ENCODE data around the gene STT3B. TPM values are rescaled to one million over a fixed set of nuclear protein-coding genes. Genes with fewer than 3 reads are reported as not detected.

Gene STT3B
- total RNA-seq, 1 experiment from 2014 or later, result 155 TPM

DNA sequence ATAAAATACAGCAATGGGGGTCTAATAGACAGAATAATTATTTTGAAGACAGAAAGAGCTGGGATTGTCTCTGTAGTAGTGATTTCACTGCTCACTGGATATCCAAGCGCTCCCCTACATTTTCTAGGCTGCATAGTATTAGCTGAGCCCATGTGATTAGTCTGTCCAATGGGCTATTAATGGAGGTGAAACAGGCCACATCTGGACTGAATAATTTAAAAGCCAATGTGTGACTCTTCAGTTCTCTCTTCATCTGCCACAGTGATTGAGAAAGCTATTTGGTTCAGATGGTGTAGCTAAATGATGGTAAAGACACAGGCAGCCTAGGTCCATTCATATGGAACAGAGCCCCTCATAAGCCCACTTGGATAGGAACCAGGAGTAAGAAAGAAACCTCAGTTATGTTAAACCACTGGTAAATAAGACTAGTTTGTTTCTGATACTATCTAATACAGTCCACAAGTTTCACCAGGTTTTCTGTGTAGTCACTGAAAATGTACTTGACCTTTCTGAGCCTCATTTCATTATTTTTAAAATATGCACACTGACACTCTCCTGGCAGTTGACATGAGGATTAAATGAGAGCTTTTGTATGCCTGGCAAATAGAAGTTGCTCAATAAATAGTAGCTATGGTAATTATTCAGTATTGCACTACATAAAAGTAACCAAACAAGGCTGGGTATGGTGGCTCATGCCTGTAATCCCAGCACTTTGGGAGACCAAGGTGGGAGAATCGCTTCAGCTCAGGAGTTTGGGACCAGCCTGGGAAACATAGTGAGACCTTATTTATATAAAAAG lies 17.0 kb upstream of the STT3B start:
- no peaks in the 10 kb centered on the region for H3K36me3 ChIP-seq (ENCODE audit: low read depth)
- H3K4me3 ChIP-seq, result no peak overlapping the region
- no peak for DNase-seq
- no peaks in the 10 kb centered on the region for H3K4me1 ChIP-seq (replicated peaks; ENCODE audit: insufficient read depth)
- POLR2A ChIA-PET (ENCODE audit: unreplicated experiment), result no interaction called here
- no peak overlapping the region for H2AFZ ChIP-seq
- no peaks in the 10 kb centered on the region for H3F3A ChIP-seq (ENCODE audit: insufficient read depth, low read depth)
- H3K9me3 ChIP-seq (ENCODE audit: insufficient read depth, low read depth), result no peaks in the 10 kb centered on the region
- H4K20me1 ChIP-seq (ENCODE audit: insufficient read depth), result no peaks in the 10 kb centered on the region
- no peaks in the 10 kb centered on the region for H3K27me3 ChIP-seq (ENCODE audit: insufficient read depth, low read depth)
- H3K27ac ChIP-seq, result no peak overlapping the region
- BruUV-seq (replicated peaks), result no TSS peak
- CTCF ChIA-PET, result no interaction called here
- intact Hi-C loops (cut with micrococcal nuclease; ENCODE audit: unreplicated experiment), result no loop called here
- H3K4me2 ChIP-seq, result no peak overlapping the region
- H3K9me2 ChIP-seq (ENCODE audit: insufficient read depth), result no peaks in the 10 kb centered on the region
- TF ChIP-seq, protein P1, sequence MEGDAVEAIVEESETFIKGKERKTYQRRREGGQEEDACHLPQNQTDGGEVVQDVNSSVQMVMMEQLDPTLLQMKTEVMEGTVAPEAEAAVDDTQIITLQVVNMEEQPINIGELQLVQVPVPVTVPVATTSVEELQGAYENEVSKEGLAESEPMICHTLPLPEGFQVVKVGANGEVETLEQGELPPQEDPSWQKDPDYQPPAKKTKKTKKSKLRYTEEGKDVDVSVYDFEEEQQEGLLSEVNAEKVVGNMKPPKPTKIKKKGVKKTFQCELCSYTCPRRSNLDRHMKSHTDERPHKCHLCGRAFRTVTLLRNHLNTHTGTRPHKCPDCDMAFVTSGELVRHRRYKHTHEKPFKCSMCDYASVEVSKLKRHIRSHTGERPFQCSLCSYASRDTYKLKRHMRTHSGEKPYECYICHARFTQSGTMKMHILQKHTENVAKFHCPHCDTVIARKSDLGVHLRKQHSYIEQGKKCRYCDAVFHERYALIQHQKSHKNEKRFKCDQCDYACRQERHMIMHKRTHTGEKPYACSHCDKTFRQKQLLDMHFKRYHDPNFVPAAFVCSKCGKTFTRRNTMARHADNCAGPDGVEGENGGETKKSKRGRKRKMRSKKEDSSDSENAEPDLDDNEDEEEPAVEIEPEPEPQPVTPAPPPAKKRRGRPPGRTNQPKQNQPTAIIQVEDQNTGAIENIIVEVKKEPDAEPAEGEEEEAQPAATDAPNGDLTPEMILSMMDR (conservative IDR thresholded peaks at IDR 0.05), result no peak
- no peak for TF ChIP-seq EZH2 (IDR thresholded peaks at IDR 0.05; ENCODE audit: low read depth)
- H3K79me2 ChIP-seq (ENCODE audit: low read depth), result no peaks in the 10 kb centered on the region

DNA sequence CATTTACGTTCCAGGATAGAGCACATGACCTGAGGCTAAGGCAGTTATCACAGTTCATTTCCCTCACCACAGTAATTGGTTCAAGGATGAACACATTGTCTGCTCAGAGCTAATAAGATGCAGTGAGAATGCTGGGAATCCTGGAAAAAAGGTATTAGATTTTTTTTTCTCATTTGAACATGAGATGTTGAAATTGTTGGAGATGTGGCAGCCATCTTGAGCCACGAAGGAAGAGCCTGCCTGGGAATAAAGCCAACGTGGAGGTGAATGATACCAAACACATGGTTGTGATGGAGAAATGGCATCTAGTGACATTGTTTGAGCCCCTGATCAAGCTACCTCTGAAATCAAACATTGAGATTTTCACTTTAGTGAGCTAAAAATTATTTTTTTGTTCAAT lies 16.0 kb upstream of the STT3B start:
- Histone ChIP-seq H2AFZ (no peak overlapping the region), H3K4me2 (no peak overlapping the region), H3K9me2 (ENCODE audit: insufficient read depth) (no peaks in the 10 kb centered on the region), H3K9me3 (ENCODE audit: insufficient read depth, low read depth) (no peaks in the 10 kb centered on the region), H3K27me3 (ENCODE audit: insufficient read depth, low read depth) (no peaks in the 10 kb centered on the region), H4K20me1 (ENCODE audit: insufficient read depth) (no peaks in the 10 kb centered on the region), H3K4me1 (replicated peaks; ENCODE audit: insufficient read depth) (no peaks in the 10 kb centered on the region), H3K79me2 (ENCODE audit: low read depth) (no peaks in the 10 kb centered on the region), H3K4me3 (no peak overlapping the region), H3F3A (ENCODE audit: insufficient read depth, low read depth) (no peaks in the 10 kb centered on the region), H3K36me3 (ENCODE audit: low read depth) (no peaks in the 10 kb centered on the region), H3K27ac (no peak overlapping the region)
- CTCF ChIA-PET, result no interaction called here
- POLR2A ChIA-PET (ENCODE audit: unreplicated experiment), result interaction anchor here (0.6 kb wide), 1 partner anchor 911 kb away, joined by 9 read pairs; no protein-coding TSS in a partner anchor
- no TSS peak for BruUV-seq (replicated peaks)
- intact Hi-C loops (cut with micrococcal nuclease; ENCODE audit: unreplicated experiment), result no loop called here
- DNase-seq, result no peak
- no peak for TF ChIP-seq EZH2 (IDR thresholded peaks at IDR 0.05; ENCODE audit: low read depth)
- TF ChIP-seq, protein P1 (conservative IDR thresholded peaks at IDR 0.05), result no peak

DNA sequence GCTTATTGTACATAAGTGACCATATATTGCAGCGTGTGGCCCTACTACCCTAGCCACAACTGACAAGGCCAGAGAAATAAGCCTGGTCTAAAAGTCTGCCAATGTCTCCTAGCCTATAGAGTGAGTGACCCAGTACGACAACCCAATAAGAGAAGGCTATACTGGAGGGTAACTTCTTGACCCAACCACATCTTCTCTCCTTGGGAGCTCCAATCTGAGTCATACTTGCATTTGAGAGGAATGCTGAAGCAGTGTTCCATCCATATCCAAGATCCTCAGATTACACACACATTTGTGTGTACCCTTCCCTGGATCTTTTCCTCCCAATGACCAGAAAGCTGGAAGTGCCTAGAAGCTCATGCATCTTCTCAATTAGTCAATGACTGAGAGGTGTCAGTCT lies 11.3 kb upstream of the STT3B start:
- no peaks in the 10 kb centered on the region for H3K4me1 ChIP-seq (replicated peaks; ENCODE audit: insufficient read depth)
- no peak overlapping the region for H2AFZ ChIP-seq
- no peaks in the 10 kb centered on the region for H3K27me3 ChIP-seq (ENCODE audit: insufficient read depth, low read depth)
- TF ChIP-seq, protein P1 (conservative IDR thresholded peaks at IDR 0.05), result no peak
- no peak for TF ChIP-seq EZH2 (IDR thresholded peaks at IDR 0.05; ENCODE audit: low read depth)
- ChIA-PET CTCF (no interaction called here), POLR2A (ENCODE audit: unreplicated experiment) (no interaction called here)
- no peak for DNase-seq
- no peak overlapping the region for H3K27ac ChIP-seq
- H3K79me2 ChIP-seq (ENCODE audit: low read depth), result no peaks in the 10 kb centered on the region
- intact Hi-C loops (cut with micrococcal nuclease; ENCODE audit: unreplicated experiment), result no loop called here
- H3K9me3 ChIP-seq (ENCODE audit: insufficient read depth, low read depth), result no peaks in the 10 kb centered on the region
- no peaks in the 10 kb centered on the region for H3K36me3 ChIP-seq (ENCODE audit: low read depth)
- no peak overlapping the region for H3K4me2 ChIP-seq
- no peak overlapping the region for H3K4me3 ChIP-seq
- no peaks in the 10 kb centered on the region for H3K9me2 ChIP-seq (ENCODE audit: insufficient read depth)
- no TSS peak for BruUV-seq (replicated peaks)
- H4K20me1 ChIP-seq (ENCODE audit: insufficient read depth), result no peaks in the 10 kb centered on the region
- no peaks in the 10 kb centered on the region for H3F3A ChIP-seq (ENCODE audit: insufficient read depth, low read depth)
